Measurements from ENCODE around the gene CNTNAP2.

- TF ChIP-seq POLR2AphosphoS5 (IDR thresholded peaks at IDR 0.05; ENCODE audit: borderline replicate concordance, low read depth, low read length) (no peak), EZH2 (IDR thresholded peaks at IDR 0.05) (no peak)
These were observed 1066.7 kb downstream of the CNTNAP2 start for GRCh38 chr7:147183276-147183675.
